ENCODE data around the gene WFDC8. TPM values are rescaled to one million over a fixed set of nuclear protein-coding genes. Genes with fewer than 3 reads are reported as not detected.

The WFDC8 gene
- total and polyA plus RNA-seq, 4 donors = not detected

DNA sequence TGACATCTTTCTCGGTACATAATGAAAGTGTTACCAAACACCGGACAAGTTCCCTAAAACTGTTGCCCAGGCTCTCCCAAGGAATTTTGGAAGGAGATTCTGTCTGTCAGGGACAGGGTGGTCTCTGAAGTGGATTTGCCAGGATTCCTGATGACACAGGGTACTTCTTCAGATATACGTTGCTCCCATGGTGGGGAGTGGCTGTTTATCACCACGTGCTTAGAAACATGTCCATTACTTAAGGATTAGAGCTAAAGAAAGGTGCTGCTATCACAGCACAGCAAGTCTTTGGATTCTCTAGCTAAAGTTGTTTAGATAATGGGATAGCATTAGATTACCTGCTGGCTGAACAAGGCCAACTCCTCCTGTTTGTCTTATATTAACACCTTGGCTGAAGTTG lies 70.0 kb downstream of the WFDC8 start:
- DNase-seq (ENCODE audit: low spot score) = no peak
- no peak overlapping the region for H3K4me3 ChIP-seq (ENCODE audit: low read depth in 1 of 3, low read length in 3 of 3)
- no peaks in the 10 kb centered on the region for H3K36me3 ChIP-seq (ENCODE audit: control insufficient read depth in 4 of 4, insufficient read depth in 3 of 4, low read depth in 1 of 4, low read length in 3 of 4)
- no peak overlapping the region for H3K27ac ChIP-seq (ENCODE audit: low read depth in 1 of 2, low read length in 2 of 2)
- no peaks in the 10 kb centered on the region for H3K9me3 ChIP-seq (ENCODE audit: control insufficient read depth in 4 of 4, low read length in 3 of 4)
- no peak for TF ChIP-seq SP1 (IDR thresholded peaks at IDR 0.05)
- TF ChIP-seq, protein P1, sequence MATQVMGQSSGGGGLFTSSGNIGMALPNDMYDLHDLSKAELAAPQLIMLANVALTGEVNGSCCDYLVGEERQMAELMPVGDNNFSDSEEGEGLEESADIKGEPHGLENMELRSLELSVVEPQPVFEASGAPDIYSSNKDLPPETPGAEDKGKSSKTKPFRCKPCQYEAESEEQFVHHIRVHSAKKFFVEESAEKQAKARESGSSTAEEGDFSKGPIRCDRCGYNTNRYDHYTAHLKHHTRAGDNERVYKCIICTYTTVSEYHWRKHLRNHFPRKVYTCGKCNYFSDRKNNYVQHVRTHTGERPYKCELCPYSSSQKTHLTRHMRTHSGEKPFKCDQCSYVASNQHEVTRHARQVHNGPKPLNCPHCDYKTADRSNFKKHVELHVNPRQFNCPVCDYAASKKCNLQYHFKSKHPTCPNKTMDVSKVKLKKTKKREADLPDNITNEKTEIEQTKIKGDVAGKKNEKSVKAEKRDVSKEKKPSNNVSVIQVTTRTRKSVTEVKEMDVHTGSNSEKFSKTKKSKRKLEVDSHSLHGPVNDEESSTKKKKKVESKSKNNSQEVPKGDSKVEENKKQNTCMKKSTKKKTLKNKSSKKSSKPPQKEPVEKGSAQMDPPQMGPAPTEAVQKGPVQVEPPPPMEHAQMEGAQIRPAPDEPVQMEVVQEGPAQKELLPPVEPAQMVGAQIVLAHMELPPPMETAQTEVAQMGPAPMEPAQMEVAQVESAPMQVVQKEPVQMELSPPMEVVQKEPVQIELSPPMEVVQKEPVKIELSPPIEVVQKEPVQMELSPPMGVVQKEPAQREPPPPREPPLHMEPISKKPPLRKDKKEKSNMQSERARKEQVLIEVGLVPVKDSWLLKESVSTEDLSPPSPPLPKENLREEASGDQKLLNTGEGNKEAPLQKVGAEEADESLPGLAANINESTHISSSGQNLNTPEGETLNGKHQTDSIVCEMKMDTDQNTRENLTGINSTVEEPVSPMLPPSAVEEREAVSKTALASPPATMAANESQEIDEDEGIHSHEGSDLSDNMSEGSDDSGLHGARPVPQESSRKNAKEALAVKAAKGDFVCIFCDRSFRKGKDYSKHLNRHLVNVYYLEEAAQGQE (IDR thresholded peaks at IDR 0.05) = no peak
- no peak for TF ChIP-seq FOXA2 (IDR thresholded peaks at IDR 0.05)
- TF ChIP-seq, protein P2, sequence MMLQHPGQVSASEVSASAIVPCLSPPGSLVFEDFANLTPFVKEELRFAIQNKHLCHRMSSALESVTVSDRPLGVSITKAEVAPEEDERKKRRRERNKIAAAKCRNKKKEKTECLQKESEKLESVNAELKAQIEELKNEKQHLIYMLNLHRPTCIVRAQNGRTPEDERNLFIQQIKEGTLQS (IDR thresholded peaks at IDR 0.05) = no peak
- TF ChIP-seq JUND (IDR thresholded peaks at IDR 0.05) = no peak
- no peak for TF ChIP-seq FOXA1 (IDR thresholded peaks at IDR 0.05)
- TF ChIP-seq, protein P3, sequence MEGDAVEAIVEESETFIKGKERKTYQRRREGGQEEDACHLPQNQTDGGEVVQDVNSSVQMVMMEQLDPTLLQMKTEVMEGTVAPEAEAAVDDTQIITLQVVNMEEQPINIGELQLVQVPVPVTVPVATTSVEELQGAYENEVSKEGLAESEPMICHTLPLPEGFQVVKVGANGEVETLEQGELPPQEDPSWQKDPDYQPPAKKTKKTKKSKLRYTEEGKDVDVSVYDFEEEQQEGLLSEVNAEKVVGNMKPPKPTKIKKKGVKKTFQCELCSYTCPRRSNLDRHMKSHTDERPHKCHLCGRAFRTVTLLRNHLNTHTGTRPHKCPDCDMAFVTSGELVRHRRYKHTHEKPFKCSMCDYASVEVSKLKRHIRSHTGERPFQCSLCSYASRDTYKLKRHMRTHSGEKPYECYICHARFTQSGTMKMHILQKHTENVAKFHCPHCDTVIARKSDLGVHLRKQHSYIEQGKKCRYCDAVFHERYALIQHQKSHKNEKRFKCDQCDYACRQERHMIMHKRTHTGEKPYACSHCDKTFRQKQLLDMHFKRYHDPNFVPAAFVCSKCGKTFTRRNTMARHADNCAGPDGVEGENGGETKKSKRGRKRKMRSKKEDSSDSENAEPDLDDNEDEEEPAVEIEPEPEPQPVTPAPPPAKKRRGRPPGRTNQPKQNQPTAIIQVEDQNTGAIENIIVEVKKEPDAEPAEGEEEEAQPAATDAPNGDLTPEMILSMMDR (IDR thresholded peaks at IDR 0.05; ENCODE audit: low read depth, low read length, missing input control) = no peak
- no peak for TF ChIP-seq EGR1 (IDR thresholded peaks at IDR 0.05; ENCODE audit: low read depth in 2 of 2)
- no peak for TF ChIP-seq RXRA (IDR thresholded peaks at IDR 0.05)
- TF ChIP-seq HNF4G (IDR thresholded peaks at IDR 0.05) = no peak
- TF ChIP-seq, protein P4, sequence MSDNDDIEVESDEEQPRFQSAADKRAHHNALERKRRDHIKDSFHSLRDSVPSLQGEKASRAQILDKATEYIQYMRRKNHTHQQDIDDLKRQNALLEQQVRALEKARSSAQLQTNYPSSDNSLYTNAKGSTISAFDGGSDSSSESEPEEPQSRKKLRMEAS (IDR thresholded peaks at IDR 0.05) = no peak
- TF ChIP-seq TAF1 (conservative IDR thresholded peaks at IDR 0.05) = no peak
- WGBS = 53% methylated on average over 4 of the region's 4 CpGs
- H3K4me1 ChIP-seq (ENCODE audit: control insufficient read depth in 4 of 4, insufficient read depth in 4 of 4, low read length in 3 of 4) = no peaks in the 10 kb centered on the region
- peaks cover 0 to 8% (median 0%) of the 10 kb centered on the region in 4 donors for H3K27me3 ChIP-seq (ENCODE audit: control insufficient read depth in 4 of 4, insufficient read depth in 4 of 4, low read length in 3 of 4)
- H3K9ac ChIP-seq (ENCODE audit: low read depth in 1 of 2, low read length in 2 of 2) = no peak overlapping the region

DNA sequence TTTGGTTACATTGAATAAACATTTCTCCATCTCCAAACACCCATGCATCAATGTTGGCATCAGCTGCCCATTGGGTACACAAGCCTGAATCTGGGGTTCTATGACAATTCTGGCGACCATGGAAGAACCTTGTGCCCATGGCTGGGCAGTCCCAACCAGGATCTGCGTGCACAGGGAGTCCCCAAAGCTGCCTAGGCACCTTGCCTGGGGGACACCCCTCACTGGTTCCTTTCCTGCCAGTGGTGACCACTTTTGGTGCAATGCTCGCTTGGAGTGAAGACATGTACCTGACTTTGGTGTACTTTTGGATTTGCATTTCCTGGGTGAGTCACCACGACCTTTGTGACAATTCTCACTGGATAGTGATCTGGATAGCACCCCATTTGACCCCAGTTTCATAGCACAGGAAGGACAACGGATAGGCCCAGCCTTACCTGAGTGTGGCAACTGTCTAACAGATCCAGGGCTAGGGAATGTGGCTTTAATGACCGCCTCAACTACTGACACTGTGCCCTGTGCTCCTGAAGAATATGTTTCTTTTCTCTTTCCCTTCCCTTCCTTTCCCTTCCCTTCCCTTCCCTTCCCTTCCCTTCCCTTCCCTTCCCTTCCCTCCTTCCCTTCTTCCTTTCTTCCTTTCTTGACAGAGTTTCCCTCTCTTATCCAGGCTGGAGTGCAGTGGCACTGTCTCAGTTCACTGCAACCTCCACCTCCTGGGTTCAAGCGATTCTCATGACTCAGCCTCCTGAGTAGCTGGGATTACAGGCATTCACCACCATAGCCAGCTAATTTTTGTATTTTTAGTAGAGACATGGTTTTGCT lies 70.8 kb downstream of the WFDC8 start:
- WGBS = 68% methylated on average over 7 of the region's 7 CpGs
- H3K9ac ChIP-seq (ENCODE audit: low read depth in 1 of 2, low read length in 2 of 2) = no peak overlapping the region
- H3K4me1 ChIP-seq (ENCODE audit: control insufficient read depth in 4 of 4, insufficient read depth in 4 of 4, low read length in 3 of 4) = no peaks in the 10 kb centered on the region
- H3K9me3 ChIP-seq (ENCODE audit: control insufficient read depth in 4 of 4, low read length in 3 of 4) = no peaks in the 10 kb centered on the region
- H3K27me3 ChIP-seq (ENCODE audit: control insufficient read depth in 4 of 4, insufficient read depth in 4 of 4, low read length in 3 of 4) = peaks cover 0 to 10% (median under 1%) of the 10 kb centered on the region in 4 donors
- H3K27ac ChIP-seq (ENCODE audit: low read depth in 1 of 2, low read length in 2 of 2) = no peak overlapping the region
- DNase-seq (ENCODE audit: low spot score) = no peak
- no peaks in the 10 kb centered on the region for H3K36me3 ChIP-seq (ENCODE audit: control insufficient read depth in 4 of 4, insufficient read depth in 3 of 4, low read depth in 1 of 4, low read length in 3 of 4)
- no peak overlapping the region for H3K4me3 ChIP-seq (ENCODE audit: low read depth in 1 of 3, low read length in 3 of 3)
- TF ChIP-seq SP1 (IDR thresholded peaks at IDR 0.05) (no peak), NR2F2 (IDR thresholded peaks at IDR 0.05) (no peak), JUND (IDR thresholded peaks at IDR 0.05) (no peak), RXRA (IDR thresholded peaks at IDR 0.05) (no peak), RAD21 (IDR thresholded peaks at IDR 0.05) (no peak), FOXA1 (IDR thresholded peaks at IDR 0.05) (no peak), EGR1 (IDR thresholded peaks at IDR 0.05; ENCODE audit: low read depth in 2 of 2) (no peak), HNF4A (conservative IDR thresholded peaks at IDR 0.05) (no peak), TAF1 (conservative IDR thresholded peaks at IDR 0.05) (no peak)
- TF ChIP-seq, protein P2 (IDR thresholded peaks at IDR 0.05) = no peak
- TF ChIP-seq, protein P3 (IDR thresholded peaks at IDR 0.05; ENCODE audit: low read depth, low read length, missing input control) = no peak
- TF ChIP-seq, protein P5, sequence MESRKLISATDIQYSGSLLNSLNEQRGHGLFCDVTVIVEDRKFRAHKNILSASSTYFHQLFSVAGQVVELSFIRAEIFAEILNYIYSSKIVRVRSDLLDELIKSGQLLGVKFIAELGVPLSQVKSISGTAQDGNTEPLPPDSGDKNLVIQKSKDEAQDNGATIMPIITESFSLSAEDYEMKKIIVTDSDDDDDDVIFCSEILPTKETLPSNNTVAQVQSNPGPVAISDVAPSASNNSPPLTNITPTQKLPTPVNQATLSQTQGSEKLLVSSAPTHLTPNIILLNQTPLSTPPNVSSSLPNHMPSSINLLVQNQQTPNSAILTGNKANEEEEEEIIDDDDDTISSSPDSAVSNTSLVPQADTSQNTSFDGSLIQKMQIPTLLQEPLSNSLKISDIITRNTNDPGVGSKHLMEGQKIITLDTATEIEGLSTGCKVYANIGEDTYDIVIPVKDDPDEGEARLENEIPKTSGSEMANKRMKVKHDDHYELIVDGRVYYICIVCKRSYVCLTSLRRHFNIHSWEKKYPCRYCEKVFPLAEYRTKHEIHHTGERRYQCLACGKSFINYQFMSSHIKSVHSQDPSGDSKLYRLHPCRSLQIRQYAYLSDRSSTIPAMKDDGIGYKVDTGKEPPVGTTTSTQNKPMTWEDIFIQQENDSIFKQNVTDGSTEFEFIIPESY (IDR thresholded peaks at IDR 0.05) = no peak
- TF ChIP-seq, protein P4 (IDR thresholded peaks at IDR 0.05) = no peak

Data from liver (tissue), 9 donors.